ENCODE results near the gene NDUFS6. TPM values are rescaled to one million over a fixed set of nuclear protein-coding genes. Genes with fewer than 3 reads are reported as not detected.

The NDUFS6 gene
- total RNA-seq, 4 donors from 2014 or later, result 54.7 to 66.4 (median 55.7) TPM

- DNase-seq (ENCODE audit: extremely low spot score), result no peak
- Histone ChIP-seq H3K27me3 (peaks cover 0 to 24% (median 0%) of the 10 kb centered on the region in 4 donors), H3K27ac (replicated peaks in 1 of 4) (no peak overlapping the region), H3K4me3 (no peak overlapping the region), H3K4me1 (peaks cover 0 to 9% (median 4%) of the 10 kb centered on the region in 4 donors), H3K9me3 (no peaks in the 10 kb centered on the region), H3K36me3 (peaks cover 0 to 5% (median 2%) of the 10 kb centered on the region in 4 donors)
- intact Hi-C loops (cut with DNase I), result no loop called here
- TF ChIP-seq POLR2A (IDR thresholded peaks at IDR 0.05; ENCODE audit: low read depth) (no peak), POLR2AphosphoS5 (IDR thresholded peaks at IDR 0.05) (no peak)
- WGBS, result 84% methylated on average over 3 of the region's 3 CpGs
These were observed 10.0 kb upstream of the NDUFS6 start for GRCh38 chr5:1791176-1791575.

GRCh38 chr5:1792842-1793266 lies 8.4 kb upstream of the NDUFS6 start:
- Histone ChIP-seq H3K27me3 (peaks cover 0 to 7% (median 0%) of the 10 kb centered on the region in 4 donors), H3K27ac (replicated peaks in 1 of 4) (no peak overlapping the region), H3K36me3 (peaks cover 6 to 22% (median 17%) of the 10 kb centered on the region in 4 donors), H3K4me1 (peaks cover 12 to 16% (median 14%) of the 10 kb centered on the region in 4 donors), H3K9me3 (no peaks in the 10 kb centered on the region), H3K4me3 (no peak overlapping the region)
- TF ChIP-seq POLR2AphosphoS5 (IDR thresholded peaks at IDR 0.05), result no peak
- intact Hi-C loops (cut with DNase I), result no loop called here
- WGBS, result 71% methylated on average over 8 of the region's 8 CpGs
- no peak for DNase-seq (ENCODE audit: extremely low spot score)

DNA sequence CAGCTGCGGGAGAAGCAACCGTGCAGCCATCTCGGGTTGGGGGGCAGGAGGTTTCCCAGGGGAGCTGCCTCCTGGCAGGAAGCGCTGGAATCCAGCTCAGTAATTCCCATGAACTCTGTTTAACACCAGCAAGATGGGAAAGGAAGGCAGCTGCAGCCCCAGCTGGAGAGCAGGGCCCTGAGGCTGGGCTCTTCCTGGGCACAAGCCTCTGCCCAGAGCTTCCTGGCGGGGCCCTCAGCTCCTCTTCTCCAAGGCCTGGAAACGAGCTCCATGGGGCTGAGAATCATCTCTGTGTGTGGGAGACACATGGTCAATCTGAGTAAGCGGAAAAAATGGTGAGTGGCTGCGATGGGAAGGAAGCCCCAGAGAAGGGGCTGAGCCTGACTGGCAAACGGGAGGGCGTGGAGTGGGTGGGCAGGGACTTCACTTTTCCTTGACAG lies 7.9 kb upstream of the NDUFS6 start:
- intact Hi-C loops (cut with DNase I), result no loop called here
- peaks cover 0 to 5% (median 0%) of the 10 kb centered on the region in 4 donors for H3K27me3 ChIP-seq
- WGBS, result 61% methylated on average over 10 of the region's 10 CpGs
- peaks cover 11 to 26% (median 21%) of the 10 kb centered on the region in 4 donors for H3K36me3 ChIP-seq
- H3K4me1 ChIP-seq, result peaks cover 12 to 21% (median 18%) of the 10 kb centered on the region in 4 donors
- H3K4me3 ChIP-seq, result no peak overlapping the region
- H3K27ac ChIP-seq (replicated peaks in 1 of 4), result no peak overlapping the region
- DNase-seq (ENCODE audit: extremely low spot score), result no peak
- H3K9me3 ChIP-seq, result no peaks in the 10 kb centered on the region
- TF ChIP-seq POLR2AphosphoS5 (IDR thresholded peaks at IDR 0.05) (no peak), POLR2A (IDR thresholded peaks at IDR 0.05; ENCODE audit: low read depth) (no peak), EP300 (IDR thresholded peaks at IDR 0.05) (no peak), CTCF (IDR thresholded peaks at IDR 0.05) (no peak)

- no peak for DNase-seq (ENCODE audit: extremely low spot score)
- peaks cover 12 to 30% (median 23%) of the 10 kb centered on the region in 4 donors for H3K36me3 ChIP-seq
- H3K27ac ChIP-seq (replicated peaks in 1 of 4), result no peak overlapping the region
- 91% methylated on average over 25 of the region's 33 CpGs for WGBS
- intact Hi-C loops (cut with DNase I), result no loop called here
- H3K4me1 ChIP-seq, result peaks cover 19 to 30% (median 27%) of the 10 kb centered on the region in 4 donors
- TF ChIP-seq POLR2A (IDR thresholded peaks at IDR 0.05; ENCODE audit: low read depth) (no peak), CTCF (IDR thresholded peaks at IDR 0.05) (no peak), POLR2AphosphoS5 (IDR thresholded peaks at IDR 0.05) (no peak), EP300 (IDR thresholded peaks at IDR 0.05) (no peak)
- H3K27me3 ChIP-seq, result no peaks in the 10 kb centered on the region
- no peak overlapping the region for H3K4me3 ChIP-seq
- no peaks in the 10 kb centered on the region for H3K9me3 ChIP-seq
These were observed 7.0 kb upstream of the NDUFS6 start for GRCh38 chr5:1793966-1794900.

DNA sequence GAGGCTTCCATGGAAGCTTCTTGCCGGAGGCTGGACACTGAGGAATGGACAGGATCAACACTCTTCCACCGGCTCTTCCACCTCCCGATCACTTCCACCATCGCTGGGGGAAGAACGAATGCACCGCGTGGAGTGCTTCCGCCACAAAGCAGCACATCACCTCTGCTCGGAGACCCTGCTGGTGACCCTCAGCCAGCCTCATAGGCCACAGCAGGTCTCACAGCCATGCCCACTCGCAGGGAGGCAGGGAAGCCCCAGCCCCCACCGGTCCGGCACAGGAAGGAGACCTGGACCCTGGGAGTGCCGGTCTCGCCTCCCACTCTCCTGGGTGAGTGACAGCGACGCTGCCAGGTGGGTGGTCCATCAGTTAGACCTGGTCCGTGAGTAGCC lies 6.3 kb upstream of the NDUFS6 start:
- Histone ChIP-seq H3K9me3 (no peaks in the 10 kb centered on the region), H3K27ac (replicated peaks in 1 of 4) (no peak overlapping the region), H3K27me3 (no peaks in the 10 kb centered on the region), H3K4me1 (peaks cover 14 to 31% (median 27%) of the 10 kb centered on the region in 4 donors), H3K4me3 (no peak overlapping the region), H3K36me3 (peaks cover 12 to 30% (median 23%) of the 10 kb centered on the region in 4 donors)
- no peak for TF ChIP-seq POLR2A (IDR thresholded peaks at IDR 0.05; ENCODE audit: low read depth)
- TF ChIP-seq CTCF (IDR thresholded peaks at IDR 0.05), result no peak
- no peak for TF ChIP-seq POLR2AphosphoS5 (IDR thresholded peaks at IDR 0.05)
- TF ChIP-seq EP300 (IDR thresholded peaks at IDR 0.05), result no peak
- 94% methylated on average over 11 of the region's 17 CpGs for WGBS
- no peak for DNase-seq (ENCODE audit: extremely low spot score)
- intact Hi-C loops (cut with DNase I), result no loop called here

Data from esophagus muscularis mucosa (tissue), 4 donors.